CD1c-positive myeloid dendritic cell (primary cell): ENCODE results near the gene KCNMA1.

ENCODE experiments used
- DNase-seq: peaks from one replicate; pipeline ENCODE4 v3.0.0-alpha.2; 2016; ENCODE audit errors: extremely low spot score

The KCNMA1 gene

GRCh38 chr10:77043420-77043763, 594.2 kb downstream of the KCNMA1 start:
- DNase-seq, result no peak

- DNase-seq, result no peak
Observed at GRCh38 chr10:77042706-77043419, 594.7 kb downstream of the KCNMA1 start.

GRCh38 chr10:77041636-77042258, 595.9 kb downstream of the KCNMA1 start:
- DNase-seq, result peak; percentile 11

GRCh38 chr10:77038407-77038806, 599.2 kb downstream of the KCNMA1 start:
- no peak for DNase-seq

- no peak for DNase-seq
Observed at GRCh38 chr10:77037735-77038403, 599.7 kb downstream of the KCNMA1 start.

GRCh38 chr10:77036993-77037734, 600.4 kb downstream of the KCNMA1 start:
- DNase-seq, result peak; percentile 36

GRCh38 chr10:77036276-77036675, 601.3 kb downstream of the KCNMA1 start:
- DNase-seq, result no peak

- DNase-seq, result no peak
Observed at GRCh38 chr10:77034795-77035194, 602.8 kb downstream of the KCNMA1 start.

- DNase-seq, result no peak
Observed at GRCh38 chr10:77034240-77034639, 603.4 kb downstream of the KCNMA1 start.

- DNase-seq, result peak; percentile 38
Observed at GRCh38 chr10:77032188-77032570, 605.4 kb downstream of the KCNMA1 start.

GRCh38 chr10:77031531-77032187, 605.9 kb downstream of the KCNMA1 start:
- DNase-seq, result no peak

- no peak for DNase-seq
Observed at GRCh38 chr10:77030974-77031373, 606.6 kb downstream of the KCNMA1 start.

GRCh38 chr10:77029777-77030717, 607.6 kb downstream of the KCNMA1 start:
- no peak for DNase-seq

GRCh38 chr10:77028042-77028441, 609.6 kb downstream of the KCNMA1 start:
- DNase-seq, result no peak

GRCh38 chr10:77027576-77027975, 610.0 kb downstream of the KCNMA1 start:
- DNase-seq, result peak; percentile 3

- DNase-seq, result no peak
Observed at GRCh38 chr10:77027141-77027540, 610.5 kb downstream of the KCNMA1 start.

GRCh38 chr10:77026148-77026547, 611.5 kb downstream of the KCNMA1 start:
- no peak for DNase-seq

GRCh38 chr10:77024461-77024860, 613.1 kb downstream of the KCNMA1 start:
- DNase-seq, result no peak

GRCh38 chr10:77023396-77023795, 614.2 kb downstream of the KCNMA1 start:
- no peak for DNase-seq

- no peak for DNase-seq
Observed at GRCh38 chr10:77022671-77023070, 614.9 kb downstream of the KCNMA1 start.
